Measurements from ENCODE around the gene ZNF500.
"Not testable (repeated sequence)": the region's sequence is repeated elsewhere in the genome, so short reads cannot be mapped to it uniquely, and the experiment has no call there.

The ZNF500 gene

GRCh38 chr16:4738370-4738769 is 28.6 kb downstream of the ZNF500 start:
- DNase-seq, result not testable (repeated sequence)

- DNase-seq, result no peak
Measured at GRCh38 chr16:4737545-4737944, 29.4 kb downstream of the ZNF500 start.

GRCh38 chr16:4736546-4736945 is 30.4 kb downstream of the ZNF500 start:
- DNase-seq, result no peak

- DNase-seq, result peak; percentile 43
Measured at GRCh38 chr16:4734730-4735535, 32.0 kb downstream of the ZNF500 start.

GRCh38 chr16:4734063-4734729 is 32.8 kb downstream of the ZNF500 start, which contains the start of the genes ANKS3 and DNAAF8:
TSS of gene ANKS3 (minus strand) at chr16:4734271. CDS start at chr16:4730149, 4,122 bp downstream.
TSS of gene DNAAF8 (plus strand) at chr16:4734537. CDS start at chr16:4736515, 1,978 bp downstream.
- DNase-seq, result no peak

- DNase-seq, result no peak
Measured at GRCh38 chr16:4733747-4734062, 33.3 kb downstream of the ZNF500 start.

GRCh38 chr16:4733211-4733742 is 33.7 kb downstream of the ZNF500 start:
- DNase-seq, result no peak

GRCh38 chr16:4729876-4730275 is 37.1 kb downstream of the ZNF500 start:
- DNase-seq, result no peak

GRCh38 chr16:4728676-4729075 is 38.3 kb downstream of the ZNF500 start:
- DNase-seq, result no peak

- no peak for DNase-seq
Measured at GRCh38 chr16:4726616-4727015, 40.3 kb downstream of the ZNF500 start.

- no peak for DNase-seq
Measured at GRCh38 chr16:4724661-4725270, 42.2 kb downstream of the ZNF500 start.

- DNase-seq, result no peak
Measured at GRCh38 chr16:4723071-4723767, 43.7 kb downstream of the ZNF500 start.

GRCh38 chr16:4718466-4718865 is 48.5 kb downstream of the ZNF500 start:
- DNase-seq, result no peak

- DNase-seq, result no peak
Measured at GRCh38 chr16:4714996-4715395, 52.0 kb downstream of the ZNF500 start.

- DNase-seq, result no peak
Measured at GRCh38 chr16:4713663-4714501, 53.1 kb downstream of the ZNF500 start.

GRCh38 chr16:4709481-4709880 is 57.5 kb downstream of the ZNF500 start:
- DNase-seq, result no peak

- no peak for DNase-seq
Measured at GRCh38 chr16:4706871-4707270, 60.1 kb downstream of the ZNF500 start.

GRCh38 chr16:4704913-4705312 is 62.0 kb downstream of the ZNF500 start:
- no peak for DNase-seq

GRCh38 chr16:4704491-4704890 is 62.5 kb downstream of the ZNF500 start:
- no peak for DNase-seq

GRCh38 chr16:4703906-4704305 is 63.1 kb downstream of the ZNF500 start:
- DNase-seq, result no peak

GRCh38 chr16:4702466-4702808 is 64.5 kb downstream of the ZNF500 start:
- DNase-seq, result no peak

GRCh38 chr16:4701791-4702465 is 65.0 kb downstream of the ZNF500 start:
- DNase-seq, result no peak

All from NCI-H1694 (cell line).